Lower leg skin (tissue), 3 donors: Measurements from ENCODE around the gene NNMT.

ENCODE experiments used
- CTCF ChIP-seq, 3 donors: fragments of 450-650 bp; IDR thresholded peaks; one replicate each; pipeline ENCODE4 v1.5.1; 2016; ENCODE audit warnings: antibody characterized with exemption in 3 of 3, mild to moderate bottlenecking in 3 of 3, moderate library complexity in 2 of 3
- POLR2A ChIP-seq, 2 donors: fragments of 450-650 bp; IDR thresholded peaks; one replicate each; pipeline ENCODE4 v1.6.1; 2016 to 2017; ENCODE audit warnings: antibody characterized with exemption in 2 of 2, mild to moderate bottlenecking in 1 of 2, moderate library complexity in 1 of 2

- TF ChIP-seq POLR2A (IDR thresholded peaks at IDR 0.05) (no peak), CTCF (IDR thresholded peaks at IDR 0.05) (no peak)
These were observed 10.6 kb upstream of the NNMT start for GRCh38 chr11:114285599-114285998.
